ENCODE measurements around the gene UBR4. TPM values are rescaled to one million over a fixed set of nuclear protein-coding genes. Genes with fewer than 3 reads are reported as not detected.

The UBR4 gene
- polyA plus RNA-seq, 1 donor from 2014 or later, result 49.7 TPM

DNA sequence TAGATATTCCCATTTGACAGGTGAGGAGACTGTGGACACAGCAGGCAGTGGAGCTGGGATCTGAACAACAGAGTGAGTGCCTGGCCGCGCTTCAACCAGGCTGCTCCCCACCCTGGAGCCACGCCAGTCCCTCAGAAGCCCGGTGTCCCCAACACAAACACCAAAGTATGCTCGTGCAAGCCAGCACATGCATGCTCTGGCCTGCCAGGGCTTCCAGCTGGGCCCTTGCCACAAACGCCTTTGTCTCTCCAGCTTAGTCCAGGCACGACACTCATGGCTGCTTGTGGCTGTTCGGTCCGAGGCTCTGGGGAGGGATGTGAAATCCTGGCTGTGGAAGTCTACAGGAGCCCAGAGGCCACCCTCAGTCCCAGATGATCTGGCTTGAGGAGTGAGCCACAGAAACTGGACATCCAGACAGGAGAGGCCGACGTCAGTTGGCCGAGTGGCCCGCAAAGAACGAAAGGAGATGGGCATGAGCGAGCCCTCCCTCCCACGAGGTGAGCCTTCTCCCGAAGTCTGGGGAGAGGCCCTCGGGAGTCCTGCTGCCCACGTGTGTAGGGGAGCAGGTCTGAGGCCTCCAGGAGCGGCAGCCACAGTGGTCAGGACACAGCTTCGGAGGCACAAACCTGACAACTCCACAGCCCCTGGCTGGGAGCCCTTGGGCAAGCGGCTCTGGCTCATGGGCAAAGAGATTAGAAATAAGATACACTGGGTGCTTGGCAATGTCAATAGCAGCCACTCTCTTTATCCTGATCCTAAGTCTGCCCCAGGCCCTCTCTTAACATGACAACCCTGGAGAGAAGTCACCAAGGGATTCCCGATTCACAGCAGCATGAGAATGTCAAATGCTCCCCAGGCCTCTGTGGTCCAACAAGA, 136.5 kb downstream of the UBR4 start:
- no peak overlapping the region for H3K9ac ChIP-seq (ENCODE audit: low read length)

More for the DNA sequence above, 136.5 kb downstream of the UBR4 start:
- Histone ChIP-seq H3K4me2 (ENCODE audit: low read length) (no peak overlapping the region), H3K9me3 (ENCODE audit: low read length) (no peaks in the 10 kb centered on the region), H4K20me1 (ENCODE audit: insufficient read depth) (no peaks in the 10 kb centered on the region), H3K36me3 (ENCODE audit: insufficient read depth, low read length) (no peaks in the 10 kb centered on the region), H3F3A (ENCODE audit: insufficient read depth, low read length, poor library complexity, severe bottlenecking) (no peaks in the 10 kb centered on the region), H3K4me3 (ENCODE audit: low read length) (no peak overlapping the region), H3K9me2 (ENCODE audit: insufficient read depth, low read length) (no peaks in the 10 kb centered on the region), H2AFZ (ENCODE audit: low read depth, low read length) (no peak overlapping the region), H3K27me3 (ENCODE audit: insufficient read depth, low read depth, low read length) (no peaks in the 10 kb centered on the region), H3K27ac (ENCODE audit: low read length) (no peak overlapping the region), H3K79me2 (replicated peaks; ENCODE audit: insufficient read depth, low read length) (no peaks in the 10 kb centered on the region)
- TF ChIP-seq MXI1 (conservative IDR thresholded peaks at IDR 0.05; ENCODE audit: poor library complexity, severe bottlenecking), result no peak
- TF ChIP-seq TAF1 (IDR thresholded peaks at IDR 0.05; ENCODE audit: low read depth), result no peak
- TF ChIP-seq EZH2 (IDR thresholded peaks at IDR 0.05; ENCODE audit: borderline replicate concordance, insufficient read depth, low read length, poor library complexity, severe bottlenecking), result no peak
- TF ChIP-seq SMC3 (conservative IDR thresholded peaks at IDR 0.05; ENCODE audit: poor library complexity), result no peak
- TF ChIP-seq REST (IDR thresholded peaks at IDR 0.05; ENCODE audit: borderline replicate concordance), result no peak
- TF ChIP-seq CTCF (IDR thresholded peaks at IDR 0.05; ENCODE audit: poor library complexity, severe bottlenecking), result no peak
- TF ChIP-seq POLR2AphosphoS5 (IDR thresholded peaks at IDR 0.05), result no peak
- no peak for TF ChIP-seq RAD21 (conservative IDR thresholded peaks at IDR 0.05)
- no peak for TF ChIP-seq EP300 (conservative IDR thresholded peaks at IDR 0.05; ENCODE audit: poor library complexity, severe bottlenecking)
